Left hindlimb (tissue), 1 donor: ENCODE measurements around the gene DMWD.

Experiments used
- DNase-seq: peaks from one replicate; pipeline ENCODE4 v3.0.0-alpha.2; 2018

Gene DMWD

DNA sequence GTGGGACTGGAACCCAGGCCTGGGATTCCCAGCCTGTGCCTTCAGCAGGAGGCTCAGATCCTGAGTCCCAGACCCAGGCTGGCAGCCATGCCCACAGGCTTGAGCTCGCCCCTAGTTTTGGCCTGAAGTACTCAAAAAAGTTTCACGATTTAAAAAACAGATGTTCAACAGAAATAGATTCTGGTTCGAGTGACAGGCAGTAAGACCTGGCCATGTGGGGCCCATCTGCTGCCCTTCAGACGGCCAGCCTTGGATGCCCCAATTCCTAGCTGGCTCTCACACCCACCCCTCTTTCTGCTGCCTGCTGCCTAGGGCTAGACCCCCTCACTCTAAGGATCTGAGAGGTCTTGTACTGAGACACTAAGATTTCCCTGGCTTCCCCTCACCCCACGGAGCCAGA, 7.5 kb downstream of the DMWD start:
- DNase-seq = peak; percentile 15

DNA sequence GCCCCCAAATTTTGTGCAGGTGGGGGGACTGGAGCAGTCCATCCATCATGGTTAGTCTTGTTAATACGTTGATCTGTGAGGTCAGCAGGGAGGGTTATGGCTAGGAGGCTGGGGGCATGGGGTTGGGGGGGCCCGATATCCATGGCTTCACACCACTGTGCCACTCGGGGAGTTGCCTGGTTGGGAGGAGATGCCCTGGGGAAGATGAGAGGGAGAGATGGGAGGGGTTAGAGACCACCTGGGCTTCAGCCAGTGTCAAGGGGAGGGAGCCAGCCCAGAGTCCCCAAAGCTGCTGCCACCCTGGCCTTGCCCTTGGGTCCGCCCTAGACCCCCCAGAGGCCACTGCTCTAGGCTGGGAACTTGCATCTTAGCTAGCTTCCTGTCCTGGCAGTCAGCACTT, 8.5 kb downstream of the DMWD start:
- no peak for DNase-seq

DNA sequence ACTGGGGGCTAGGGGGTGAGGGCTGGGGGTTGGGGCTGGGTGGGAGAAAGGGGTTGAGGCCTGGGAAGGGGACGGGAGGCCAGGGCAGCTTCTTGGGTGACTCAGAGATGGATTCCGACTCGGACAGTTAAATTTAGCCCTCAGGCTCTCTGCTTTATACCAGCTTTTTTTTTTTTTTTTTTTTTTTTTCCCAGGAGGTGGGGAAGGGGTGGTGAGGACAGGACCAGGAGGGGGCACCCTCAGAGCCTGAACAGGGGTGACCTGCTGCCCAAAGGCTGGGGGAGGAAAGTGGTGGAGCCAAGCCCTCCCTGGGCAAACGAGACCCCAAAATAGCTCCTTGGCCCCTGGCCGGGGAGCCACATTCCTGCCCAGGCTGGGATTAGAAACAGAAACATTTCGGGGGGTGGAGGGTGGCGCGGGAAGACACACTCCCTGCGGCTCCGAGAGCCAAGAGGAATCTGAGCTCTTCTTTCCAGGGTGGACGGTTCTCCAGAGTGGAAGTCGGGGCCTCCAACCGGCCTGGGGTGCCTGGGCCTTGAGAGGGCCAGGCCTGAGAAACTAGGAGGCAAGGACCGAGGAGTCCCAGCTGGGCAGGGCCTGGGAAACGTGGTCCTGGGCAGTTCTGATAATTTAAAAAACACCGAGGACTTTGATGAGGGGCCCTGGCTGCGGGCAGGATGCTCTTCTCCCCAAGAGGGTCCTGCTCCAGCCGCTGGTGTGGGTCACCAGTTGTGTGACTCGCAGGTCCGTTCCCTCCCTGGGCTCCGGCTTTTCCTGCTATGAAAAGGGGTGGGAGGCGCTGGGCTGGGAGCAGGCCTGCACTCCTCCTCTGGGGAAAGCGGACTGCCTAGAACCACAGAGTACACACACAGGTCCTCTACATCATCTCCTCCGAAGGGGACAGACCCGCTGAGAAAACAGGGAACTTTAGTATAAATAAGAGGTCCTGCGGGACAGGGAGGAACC, 9.5 kb downstream of the DMWD start:
- DNase-seq = peak; percentile 79

DNA sequence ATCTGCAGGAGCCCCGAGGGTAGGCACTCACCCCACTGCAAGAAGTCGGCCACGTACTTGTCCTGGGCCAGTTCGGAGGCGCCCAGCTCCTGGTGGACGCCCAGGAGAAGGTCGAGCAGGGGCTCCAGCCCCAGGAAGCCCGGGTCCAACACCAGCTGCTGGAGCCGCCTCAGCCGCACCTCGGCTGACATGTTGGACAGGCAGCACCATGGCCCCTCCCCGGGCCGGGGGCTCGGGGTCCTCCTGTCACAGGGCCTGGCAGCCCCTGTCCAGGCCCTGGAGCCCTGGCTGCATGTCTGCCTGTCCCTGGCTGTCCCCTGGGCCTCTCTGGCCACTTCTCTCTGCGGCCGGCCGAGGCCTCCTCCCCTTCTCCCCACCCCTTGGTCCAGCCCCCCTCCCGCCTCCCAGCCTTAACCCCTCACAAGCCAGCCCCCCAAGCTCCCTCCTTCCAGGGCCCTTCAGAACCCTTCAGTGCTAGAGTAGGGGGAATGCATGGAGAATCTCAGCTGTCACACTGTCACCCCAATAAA, 10.4 kb downstream of the DMWD start, which contains the start of gene DMPK:
TSS of gene DMPK (minus strand) at position 329 of the 530 bp plus-strand sequence. CDS start at position 191, 138 bp downstream.
- DNase-seq = peak; percentile 74

DNA sequence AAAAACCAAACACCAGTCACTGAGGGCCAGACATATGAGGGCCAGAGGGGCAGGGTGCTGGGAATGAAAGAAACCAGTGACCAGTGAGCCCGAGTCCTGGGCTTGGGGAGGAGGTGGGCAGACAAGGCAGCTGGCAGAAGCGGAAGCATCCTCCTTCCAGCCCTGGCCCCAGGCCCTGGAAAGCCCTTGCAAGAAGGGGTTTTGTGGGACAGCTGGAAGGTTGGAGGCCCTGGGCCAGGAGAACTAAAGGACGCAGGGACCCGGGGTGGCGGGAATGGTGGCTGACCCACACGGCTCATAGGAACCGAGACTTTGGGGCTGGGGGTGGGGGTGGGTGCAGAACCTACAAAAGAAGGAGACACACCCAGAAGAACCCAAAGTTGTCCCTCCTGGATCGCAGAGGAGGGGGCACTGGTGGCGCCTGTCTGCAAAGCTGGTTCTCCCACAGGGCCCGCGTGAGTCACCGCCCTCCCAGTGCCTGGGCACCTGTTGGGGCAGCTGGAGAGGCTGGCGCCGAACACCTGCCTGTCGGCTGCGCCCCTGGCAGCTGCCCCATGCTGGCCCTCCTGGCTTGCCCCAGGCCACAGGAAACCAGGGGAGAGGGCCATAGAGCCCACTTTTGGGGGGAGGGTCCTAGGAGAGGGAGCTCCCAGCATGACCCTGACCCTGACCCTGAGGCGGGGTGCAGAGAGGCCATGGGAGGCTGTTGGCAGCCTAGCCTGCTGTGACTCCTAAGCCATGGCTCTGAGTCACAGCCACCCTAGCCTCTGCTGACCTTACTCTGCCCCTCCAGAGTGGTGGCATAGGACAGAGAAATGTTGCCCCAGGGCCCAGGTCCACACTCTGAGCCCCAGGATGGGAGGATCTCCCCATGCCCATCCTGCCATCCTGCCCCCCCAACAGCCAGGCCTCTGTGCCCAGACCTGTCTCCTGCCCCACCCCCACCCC, 11.2 kb downstream of the DMWD start:
- peak; percentile 75 for DNase-seq

DNA sequence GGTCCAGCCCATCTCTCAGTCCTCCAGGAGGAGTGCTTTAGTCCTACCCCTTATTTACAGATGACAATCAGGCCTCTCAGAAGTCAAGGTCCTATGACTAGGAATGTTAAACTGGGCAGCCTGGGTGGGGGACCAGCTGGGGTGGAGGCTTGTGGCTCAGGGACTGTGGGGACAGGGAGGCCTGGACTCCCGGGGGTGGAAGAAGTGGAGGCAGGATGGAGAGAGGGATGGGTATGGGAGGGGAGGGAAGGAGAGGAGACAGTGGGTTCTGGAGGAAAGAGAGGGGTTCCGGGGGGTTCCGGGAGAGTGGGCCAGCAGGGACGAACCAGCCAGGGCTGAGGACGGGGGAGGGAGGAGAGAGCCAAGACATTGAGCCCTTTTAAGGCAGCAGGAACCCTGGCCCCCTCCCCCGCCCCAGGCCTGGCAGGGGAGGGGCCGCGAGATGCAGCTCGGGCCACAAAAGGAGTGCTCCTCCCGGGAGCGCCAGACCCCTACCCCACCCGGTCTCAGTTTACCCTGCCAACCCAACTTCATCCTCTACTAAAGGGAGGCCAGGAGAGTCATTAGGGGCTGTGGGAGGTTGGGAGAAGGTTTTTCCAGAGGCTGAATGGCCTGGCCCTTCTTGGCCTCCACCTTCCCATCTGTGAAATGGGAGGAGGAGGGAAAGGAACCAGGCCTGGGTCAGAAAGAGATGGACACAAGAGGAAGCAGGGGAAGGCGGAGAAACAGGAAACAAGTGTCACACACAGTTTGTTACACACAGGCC, 12.0 kb downstream of the DMWD start:
- peak; percentile 43 for DNase-seq

DNA sequence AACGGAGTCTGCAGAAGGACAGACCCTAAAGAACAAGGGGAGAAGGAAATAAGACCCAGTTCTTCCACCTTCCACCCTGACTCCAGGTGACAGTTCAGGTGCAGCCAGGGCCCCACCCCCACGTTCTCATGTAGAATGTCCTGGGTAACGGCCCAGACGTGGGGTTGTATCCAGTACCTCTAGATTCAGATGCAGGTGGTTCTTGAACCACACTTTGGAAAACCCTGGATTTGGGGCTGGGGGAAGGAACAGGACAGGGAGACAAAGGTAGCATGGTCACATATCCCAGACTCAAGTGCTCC, 12.5 kb downstream of the DMWD start:
- peak; percentile 27 for DNase-seq

DNA sequence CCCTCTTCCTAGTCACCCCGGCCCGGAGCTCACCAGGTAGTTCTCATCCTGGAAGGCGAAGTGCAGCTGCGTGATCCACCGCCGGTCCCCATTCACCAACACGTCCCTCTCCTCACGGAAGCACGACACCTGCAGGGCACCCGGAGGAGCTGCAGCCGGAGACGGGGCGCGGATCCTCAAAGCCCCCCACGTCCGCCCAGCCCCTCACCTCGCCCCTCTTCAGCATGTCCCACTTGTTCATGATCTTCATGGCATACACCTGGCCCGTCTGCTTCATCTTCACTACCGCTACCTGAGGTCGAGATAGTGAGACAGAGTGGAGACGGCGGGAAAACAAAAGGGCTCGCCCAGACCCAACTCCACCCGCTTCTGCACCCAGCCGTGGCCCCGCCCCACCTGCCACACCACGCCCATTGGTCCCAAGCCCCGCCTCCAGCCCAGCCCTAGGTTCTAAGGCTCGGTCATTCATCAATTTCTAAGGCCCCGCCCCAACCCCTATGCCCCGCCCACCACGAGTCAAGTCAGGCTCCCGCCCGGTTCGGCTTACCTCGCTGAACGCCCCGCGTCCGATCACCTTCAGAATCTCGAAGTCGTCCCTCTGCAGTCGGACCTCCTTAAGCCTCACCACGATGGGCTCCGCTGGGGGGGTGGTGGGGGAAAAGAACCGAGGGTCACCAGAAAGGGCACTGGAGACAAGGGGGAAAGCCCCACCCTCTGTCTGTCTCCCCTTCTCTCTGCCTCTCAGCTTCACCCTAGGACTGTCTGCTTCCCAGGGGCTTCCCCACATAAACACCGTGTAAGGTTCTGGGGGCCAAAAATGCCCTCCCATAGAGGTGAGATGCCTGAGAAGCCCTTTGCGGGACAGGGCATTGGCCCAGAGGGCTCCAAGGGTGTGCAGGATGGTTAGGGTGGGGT, 13.2 kb downstream of the DMWD start:
- DNase-seq = peak; percentile 81

DNA sequence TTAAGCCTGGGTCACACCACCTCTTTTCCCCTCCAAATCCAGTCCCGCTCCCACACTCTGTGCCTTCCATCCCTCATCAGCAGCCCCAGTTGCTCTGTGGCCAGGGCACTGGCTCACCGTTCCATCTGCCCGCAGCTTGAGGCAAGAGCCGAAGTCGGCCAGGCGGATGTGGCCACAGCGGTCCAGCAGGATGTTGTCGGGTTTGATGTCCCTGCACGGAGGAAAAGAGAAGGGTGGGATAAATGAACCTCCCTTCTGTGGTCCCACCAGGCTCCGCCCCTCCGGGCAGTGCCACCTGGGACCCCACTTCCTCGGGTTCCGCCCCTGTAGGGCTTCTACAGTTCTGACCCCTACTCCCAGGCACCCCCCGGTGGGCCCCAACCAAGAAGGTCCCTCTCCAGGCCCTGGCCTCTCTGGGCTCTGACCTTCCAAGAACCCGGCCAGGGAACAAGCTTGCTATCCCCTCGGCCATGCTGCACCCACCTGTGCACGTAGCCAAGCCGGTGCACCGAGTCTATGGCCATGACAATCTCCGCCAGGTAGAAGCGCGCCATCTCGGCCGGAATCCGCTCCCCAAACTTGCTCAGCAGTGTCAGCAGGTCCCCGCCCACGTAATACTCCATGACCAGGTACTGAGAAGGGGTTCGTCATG, 14.5 kb downstream of the DMWD start:
- peak; percentile 35 for DNase-seq

DNA sequence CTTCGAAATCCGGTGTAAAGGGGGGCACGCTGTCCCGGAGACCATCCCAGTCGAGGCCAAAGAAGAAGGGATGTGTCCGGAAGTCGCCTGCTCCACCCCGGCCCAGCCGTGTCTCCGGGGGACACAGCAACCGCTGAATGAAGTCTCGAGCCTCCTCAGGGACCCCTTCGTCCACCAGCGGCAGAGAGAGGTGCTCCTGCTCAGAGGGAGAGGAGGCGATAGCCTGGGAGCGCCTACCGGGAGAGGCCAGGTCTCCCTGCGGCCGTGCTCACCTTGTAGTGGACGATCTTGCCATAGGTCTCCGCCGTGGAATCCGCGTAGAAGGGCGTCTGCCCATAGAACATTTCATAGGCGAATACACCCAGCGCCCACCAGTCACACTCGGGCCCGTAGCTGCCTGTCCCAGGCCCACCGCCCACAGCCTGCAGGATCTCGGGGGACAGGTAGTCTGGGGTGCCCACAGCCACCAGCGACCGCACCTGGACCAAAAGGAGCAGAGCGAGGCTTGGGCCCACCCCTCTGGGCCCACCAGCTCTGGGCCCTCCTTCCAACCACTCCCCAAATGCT, 15.2 kb downstream of the DMWD start:
- peak; percentile 27 for DNase-seq

DNA sequence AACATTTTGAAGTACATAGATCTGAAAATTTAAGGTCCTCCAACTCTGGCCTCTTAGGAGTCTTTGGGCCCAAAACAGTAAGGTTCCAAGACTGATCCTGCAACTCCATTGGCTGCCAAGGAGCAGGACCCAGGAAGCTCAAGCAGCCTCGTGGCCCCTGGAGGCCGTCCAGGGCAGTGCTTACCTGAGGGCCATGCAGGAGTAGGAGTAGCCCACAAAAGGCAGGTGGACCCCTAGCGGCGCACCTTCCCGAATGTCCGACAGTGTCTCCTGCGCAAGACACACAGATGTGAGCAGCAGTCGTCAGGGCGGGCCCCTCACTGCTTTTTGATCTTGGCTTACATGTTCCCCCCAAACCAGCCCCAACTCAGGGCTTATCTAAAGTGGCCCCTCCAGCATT, 17.9 kb downstream of the DMWD start:
- no peak for DNase-seq

DNA sequence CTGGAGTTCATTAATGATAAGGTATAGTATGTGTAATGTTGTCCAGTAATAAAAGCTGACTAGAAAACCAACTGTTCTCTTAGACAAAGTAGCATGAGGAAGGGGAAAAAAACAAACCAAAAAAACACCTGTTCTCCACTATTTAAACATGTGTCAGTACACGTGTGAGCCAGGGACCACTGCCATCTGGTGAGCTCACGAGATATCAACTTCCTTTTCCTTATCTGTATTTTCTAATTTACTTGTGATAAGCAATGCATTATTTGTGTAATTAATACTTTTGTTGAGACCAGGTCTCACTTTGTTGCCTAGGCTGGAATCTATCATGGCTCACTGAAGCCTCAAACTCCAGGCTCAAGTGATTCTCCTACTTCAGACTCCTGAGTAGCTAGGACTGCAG, 19.3 kb downstream of the DMWD start:
- no peak for DNase-seq

DNA sequence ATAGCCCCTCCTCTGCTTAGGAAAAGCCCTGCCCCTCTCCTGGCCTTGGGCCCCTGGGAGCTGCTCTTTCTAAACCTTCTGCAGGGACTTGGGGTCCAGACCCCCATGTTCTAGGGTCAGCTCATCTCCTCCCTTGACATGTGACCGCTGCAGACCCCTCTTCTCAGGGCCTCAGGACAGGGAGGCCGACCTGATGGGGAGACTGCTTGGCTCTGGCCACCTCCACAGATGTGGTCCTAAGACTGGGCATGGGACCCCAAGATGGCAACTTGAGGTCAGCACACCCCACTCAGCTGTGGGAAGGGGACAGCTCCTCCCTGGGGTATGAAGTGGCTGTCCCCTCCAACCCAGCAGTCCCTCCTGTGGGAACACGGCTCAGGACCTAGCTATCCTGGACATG, 19.7 kb downstream of the DMWD start:
- no peak for DNase-seq

DNA sequence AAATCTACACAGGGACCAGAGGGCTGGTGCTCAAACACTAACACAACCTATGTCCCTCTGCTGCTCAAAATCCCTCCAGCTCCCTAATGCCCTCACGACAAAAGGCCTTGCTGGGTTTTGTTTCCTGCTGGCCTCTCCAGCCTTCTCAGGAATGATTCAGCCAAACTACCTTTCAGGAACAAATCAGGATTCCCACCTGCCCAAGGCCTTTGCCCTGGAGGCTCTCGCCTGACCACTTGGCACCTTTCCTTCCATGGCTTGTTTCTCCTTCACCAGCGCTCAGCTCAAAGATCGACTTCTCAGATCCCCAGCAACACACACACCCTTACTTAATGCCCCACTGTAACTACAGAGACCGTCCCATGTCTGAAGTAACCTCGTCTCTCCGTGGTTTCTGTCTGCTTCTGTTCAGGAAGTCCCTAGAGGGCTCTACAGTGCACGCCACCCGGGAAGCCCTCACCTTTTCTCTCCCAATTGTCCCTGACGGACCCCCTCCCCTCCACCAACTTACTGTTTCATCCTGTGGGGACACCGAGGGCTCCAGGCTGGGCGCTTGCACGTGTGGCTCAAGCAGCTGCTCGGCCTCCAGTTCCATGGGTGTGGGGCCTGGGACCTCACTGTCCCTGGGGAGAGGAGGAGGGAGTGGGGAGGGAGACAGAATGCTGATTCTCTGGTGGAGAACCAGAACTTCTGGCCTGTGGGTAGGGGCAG, 20.4 kb downstream of the DMWD start:
- no peak for DNase-seq

DNA sequence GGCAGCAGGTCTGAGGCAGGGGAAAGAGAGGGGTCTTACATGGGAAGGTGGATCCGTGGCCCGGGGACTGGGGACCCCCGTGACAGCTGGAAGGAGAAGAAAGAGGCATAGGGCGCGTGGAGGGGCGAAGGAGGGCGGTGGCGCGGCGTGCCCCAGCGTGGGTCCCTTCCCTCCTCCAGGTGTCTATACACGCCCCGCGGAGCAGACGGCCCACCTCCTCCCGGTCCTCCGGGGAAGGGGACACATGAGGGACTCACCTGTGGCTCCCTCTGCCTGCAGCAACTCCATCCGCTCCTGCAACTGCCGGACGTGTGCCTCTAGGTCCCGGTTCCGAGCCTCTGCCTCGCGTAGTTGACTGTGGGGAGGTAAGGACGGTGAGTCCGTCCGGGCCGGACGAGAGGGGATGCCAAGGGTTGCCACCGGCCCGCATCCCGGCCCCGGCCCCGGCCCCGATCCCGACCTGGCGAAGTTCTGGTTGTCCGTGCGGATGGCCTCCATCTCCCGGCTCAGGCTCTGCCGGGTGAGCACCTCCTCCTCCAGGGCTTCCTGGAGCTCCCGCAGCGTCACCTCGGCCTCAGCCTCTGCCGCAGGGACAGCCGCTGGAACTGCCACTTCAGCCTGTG, 21.2 kb downstream of the DMWD start:
- DNase-seq = no peak

DNA sequence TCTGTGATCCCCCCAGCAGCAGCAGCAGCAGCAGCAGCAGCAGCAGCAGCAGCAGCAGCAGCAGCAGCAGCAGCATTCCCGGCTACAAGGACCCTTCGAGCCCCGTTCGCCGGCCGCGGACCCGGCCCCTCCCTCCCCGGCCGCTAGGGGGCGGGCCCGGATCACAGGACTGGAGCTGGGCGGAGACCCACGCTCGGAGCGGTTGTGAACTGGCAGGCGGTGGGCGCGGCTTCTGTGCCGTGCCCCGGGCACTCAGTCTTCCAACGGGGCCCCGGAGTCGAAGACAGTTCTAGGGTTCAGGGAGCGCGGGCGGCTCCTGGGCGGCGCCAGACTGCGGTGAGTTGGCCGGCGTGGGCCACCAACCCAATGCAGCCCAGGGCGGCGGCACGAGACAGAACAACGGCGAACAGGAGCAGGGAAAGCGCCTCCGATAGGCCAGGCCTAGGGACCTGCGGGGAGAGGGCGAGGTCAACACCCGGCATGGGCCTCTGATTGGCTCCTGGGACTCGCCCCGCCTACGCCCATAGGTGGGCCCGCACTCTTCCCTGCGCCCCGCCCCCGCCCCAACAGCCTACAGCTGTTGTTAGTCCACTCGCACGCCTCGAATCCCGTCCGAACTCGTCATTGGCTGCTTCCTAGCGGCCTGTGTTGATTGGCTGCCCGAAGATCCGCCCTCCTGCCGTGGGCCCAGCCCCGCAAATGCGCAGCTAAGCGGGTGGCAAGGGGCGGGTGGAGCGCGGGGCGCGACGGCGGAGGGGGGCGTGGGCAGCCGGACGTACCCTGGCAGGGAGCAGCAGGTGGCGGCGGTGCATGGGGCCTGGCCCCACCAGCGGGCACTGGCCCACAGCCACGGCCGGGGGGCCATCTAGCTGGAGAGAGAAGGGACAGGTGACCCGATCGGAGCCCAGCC, 22.2 kb downstream of the DMWD start:
- peak; percentile 98 for DNase-seq

DNA sequence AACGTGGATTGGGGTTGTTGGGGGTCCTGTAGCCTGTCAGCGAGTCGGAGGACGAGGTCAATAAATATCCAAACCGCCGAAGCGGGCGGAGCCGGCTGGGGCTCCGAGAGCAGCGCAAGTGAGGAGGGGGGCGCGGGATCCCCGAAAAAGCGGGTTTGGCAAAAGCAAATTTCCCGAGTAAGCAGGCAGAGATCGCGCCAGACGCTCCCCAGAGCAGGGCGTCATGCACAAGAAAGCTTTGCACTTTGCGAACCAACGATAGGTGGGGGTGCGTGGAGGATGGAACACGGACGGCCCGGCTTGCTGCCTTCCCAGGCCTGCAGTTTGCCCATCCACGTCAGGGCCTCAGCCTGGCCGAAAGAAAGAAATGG, 22.8 kb downstream of the DMWD start:
- no peak for DNase-seq
